HG02981 (cell line): ENCODE measurements around the gene SCN2B.
A peak's percentile ranks its signal among the peaks of the same experiment; 100 is the strongest.

ENCODE experiments used
- ATAC-seq: cut with Tn5 transposase; IDR thresholded peaks from one replicate; pipeline ENCODE4 v1.9.1; 2021; ENCODE audit warnings: mild to moderate bottlenecking, moderate library complexity; ENCODE audit not compliant: unreplicated experiment

Gene SCN2B

DNA sequence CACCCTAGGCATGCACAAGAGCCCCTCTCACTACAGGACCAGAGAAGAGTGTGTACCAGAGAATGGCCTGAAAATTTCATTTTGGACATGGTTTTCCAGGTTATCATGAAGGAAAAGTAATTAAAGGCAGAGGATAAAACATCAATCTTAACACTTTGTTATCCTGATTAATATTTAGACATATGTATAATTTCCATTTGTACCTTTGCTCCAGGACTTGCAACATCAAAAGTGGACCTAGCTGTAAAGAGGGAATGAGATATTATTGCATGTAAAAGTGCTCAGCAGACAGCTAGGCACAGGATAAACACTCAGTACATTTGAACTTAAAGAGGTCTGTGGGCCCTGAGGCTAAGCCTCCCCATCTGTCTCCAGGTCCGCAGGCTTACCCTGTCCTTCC, 21.8 kb downstream of the SCN2B start:
- ATAC-seq, result no peak

DNA sequence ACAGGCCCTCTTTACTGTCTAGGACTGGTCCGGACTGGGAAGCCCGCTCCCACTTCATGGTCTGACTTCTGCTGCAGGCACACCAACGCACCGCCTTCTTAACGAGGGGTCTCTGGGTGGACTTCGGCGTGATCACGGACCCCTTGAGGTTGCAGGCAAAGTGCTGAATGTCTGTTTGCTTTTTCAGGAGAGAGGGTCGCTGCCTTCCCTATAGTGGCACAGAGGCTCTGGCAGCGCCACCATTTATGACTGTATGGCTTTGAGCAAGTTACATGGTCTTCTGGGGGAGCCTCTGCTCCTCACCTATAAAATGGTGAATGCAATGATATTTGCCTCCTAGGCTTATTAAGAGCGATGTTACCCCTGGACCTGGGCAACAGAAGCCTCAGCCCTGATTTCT, 22.5 kb downstream of the SCN2B start:
- no peak for ATAC-seq

DNA sequence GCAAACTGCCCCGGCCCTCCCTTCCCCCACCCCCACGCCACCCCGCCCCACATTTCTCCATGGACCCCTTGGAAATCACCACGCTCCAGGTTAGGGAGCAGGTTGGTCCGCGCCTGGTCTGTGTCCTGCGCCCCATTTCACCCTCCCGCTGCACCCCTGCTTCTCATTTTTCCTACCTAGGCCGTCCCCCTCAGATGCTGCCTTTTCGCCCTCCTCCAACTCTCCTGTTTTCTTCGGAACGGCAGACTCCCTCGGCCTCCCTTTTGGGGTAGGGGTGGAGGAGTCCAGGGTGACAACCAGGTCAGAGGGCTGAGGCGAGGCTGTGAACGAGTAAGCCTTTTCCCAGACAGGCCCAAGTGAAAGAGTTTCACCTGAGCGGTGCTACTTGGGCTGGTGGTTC, 22.9 kb downstream of the SCN2B start:
- ATAC-seq, result no peak

DNA sequence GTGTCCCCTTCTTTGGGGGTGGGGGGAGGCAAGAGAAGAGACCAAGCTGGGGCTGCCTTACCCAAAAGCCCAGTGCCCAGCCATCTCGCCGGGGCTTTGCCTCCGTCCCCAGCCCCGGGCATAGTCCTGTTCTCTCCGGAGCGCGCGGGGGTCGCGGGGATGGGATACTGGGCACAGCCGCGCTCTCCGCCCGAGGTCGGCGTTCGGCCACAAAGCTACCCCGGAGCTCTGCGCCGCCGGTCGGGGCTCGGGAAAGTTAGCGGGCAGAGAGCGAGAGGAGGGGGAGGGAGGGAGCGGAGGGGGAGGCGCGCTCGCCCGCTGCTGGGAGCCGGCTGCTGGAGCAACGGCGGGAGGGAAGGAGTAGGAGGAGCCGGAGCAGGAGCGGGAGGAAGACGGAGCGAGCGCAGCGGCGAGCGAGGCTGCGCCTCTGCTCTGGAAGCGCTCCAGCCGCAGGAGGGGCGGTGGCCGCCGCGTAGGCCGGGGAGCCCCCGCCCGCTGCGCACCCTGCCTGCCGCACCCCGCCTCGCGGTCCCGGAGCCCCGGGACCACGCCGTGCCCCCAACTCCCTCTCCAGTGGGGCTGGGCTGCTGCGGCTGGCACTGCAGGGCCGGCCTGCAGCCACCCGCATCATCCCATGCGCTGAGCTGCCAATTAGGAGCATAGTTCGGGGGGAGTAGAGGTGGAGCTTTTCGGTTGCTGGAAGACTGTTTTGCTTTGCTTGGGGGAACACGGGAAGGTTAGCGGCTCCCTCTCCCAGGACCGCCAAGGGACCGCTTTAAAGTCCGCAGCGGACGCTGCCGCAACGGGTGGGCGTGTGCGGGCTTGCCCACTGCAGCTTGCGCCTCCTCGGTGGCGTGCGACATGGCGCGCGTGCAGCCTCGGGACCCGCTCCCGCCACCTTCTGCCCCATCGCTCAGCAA, 23.6 kb downstream of the SCN2B start, which contains the start of gene SCN4B:
TSS of gene SCN4B (minus strand) at position 272 of the 920 bp plus-strand sequence. CDS start at position 122, 150 bp downstream.
- no peak for ATAC-seq

DNA sequence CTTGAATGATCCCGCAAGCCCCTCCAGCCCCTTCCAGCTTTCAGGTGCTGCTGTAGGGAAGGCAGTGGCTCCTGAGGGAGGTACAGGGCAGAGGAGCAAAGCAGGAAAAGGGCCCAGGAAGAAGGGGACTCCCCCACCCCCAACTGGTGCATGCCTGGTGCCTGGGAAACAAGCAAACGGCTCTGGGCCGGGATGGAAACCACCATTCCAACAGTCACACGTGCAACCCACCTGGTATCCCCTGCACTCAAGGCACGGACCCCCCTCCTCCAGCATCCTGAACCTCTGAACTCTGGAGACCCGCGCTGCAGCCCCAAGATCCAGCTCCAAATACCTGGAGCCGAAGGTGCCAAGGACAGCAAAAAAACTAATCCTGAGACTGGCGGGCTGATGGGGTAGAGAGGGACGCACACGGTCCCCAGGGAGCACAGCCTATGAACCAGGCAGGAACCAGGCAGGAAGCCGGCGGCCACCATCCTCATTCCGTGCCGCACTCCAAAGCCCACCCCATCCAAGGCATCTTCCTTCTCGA, 24.4 kb downstream of the SCN2B start:
- no peak for ATAC-seq

DNA sequence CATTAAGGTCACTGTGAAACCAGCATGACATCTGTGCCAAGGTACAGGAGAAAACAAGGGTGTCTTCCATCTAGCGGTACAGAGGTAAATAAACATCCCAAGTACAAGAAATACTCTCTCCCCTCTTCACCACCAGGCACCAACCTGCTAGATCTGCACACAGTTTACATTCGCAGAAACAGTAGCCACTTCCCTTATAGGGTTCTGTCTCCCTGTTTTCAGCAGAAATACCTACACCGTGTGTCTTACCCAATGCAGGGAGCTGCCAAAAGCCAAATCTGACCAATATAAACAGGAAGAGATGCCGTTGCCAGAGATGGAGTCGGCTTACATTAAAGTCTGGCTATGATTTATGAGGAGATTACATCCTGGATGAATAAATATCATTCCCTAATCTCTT, 25.0 kb downstream of the SCN2B start:
- ATAC-seq, result no peak

DNA sequence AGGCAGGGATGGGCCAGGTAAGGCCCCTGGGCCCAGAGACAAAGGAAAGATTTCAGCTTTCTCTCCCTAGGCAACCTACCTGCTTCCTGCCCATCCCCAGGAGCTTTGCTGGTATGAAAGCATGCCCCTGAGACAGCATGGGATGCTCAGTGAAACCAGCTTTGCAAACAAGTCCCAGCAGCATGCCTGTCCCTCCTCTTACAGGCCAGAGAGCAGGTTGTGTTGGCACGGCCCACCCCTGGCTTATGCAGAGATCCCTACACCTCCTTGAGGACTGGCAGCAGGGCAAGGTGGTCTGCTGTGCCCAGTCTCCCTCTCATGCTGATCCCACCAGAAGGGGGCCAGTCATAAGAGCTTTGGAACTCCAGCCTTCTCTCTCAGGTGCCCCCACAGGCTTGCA, 26.9 kb downstream of the SCN2B start:
- no peak for ATAC-seq

DNA sequence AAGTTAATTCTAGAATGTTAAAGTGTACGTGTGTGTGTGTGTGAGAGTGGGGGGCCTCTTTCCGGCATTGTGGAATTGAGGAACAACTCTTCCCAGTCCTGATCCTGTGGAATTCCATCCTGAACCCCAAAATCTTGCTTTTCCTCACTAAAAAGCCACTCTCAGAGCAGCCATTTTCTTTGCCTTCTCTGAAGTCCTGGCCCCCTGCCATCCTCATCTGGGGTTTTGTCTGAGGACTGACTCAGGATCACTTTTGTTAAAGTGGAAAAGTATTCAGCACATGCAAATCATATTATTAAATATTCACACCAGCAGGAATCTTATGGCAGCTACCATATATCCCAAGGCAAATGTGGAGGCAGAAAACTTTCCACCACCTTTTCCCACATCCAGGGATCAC, 27.6 kb downstream of the SCN2B start:
- ATAC-seq, result no peak

DNA sequence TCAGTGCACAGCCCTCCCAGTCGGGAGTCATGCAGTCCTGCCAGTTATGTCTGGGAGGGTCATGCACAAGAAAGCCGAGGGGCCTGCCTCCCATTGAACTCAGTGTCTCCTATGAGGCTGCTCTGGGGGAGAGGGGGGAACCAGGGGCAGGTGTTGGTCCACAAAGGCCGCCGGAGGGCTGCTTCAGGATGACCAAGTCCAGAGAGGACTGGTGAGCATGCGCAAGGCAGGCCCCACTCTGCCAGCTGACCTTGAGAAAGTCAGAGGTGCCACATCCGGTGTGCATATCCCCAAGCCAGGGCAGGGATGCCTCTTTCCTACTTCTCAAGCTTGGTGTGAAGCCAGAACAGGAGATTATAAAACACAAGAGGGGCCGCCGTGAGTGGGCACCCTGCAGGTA, 28.2 kb downstream of the SCN2B start:
- no peak for ATAC-seq

DNA sequence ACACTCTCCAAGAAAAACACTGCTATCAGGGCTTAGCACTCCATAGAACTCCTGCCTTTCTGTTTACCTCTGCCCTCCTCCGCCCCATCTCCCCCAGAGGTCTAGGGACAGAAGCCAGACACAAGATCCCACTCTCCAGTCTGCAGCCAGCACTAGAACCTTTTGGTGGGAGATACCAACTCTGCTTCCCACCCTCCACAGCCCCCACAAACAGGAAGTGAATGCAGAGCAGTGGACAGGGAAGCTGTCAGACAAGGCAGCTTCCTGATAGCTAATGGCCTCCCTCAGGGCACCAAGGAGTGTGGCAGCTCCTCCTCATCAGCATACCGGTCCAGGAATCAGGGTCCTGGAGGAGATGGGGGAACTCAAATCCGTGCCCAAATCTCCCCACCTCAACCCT, 28.9 kb downstream of the SCN2B start:
- ATAC-seq, result no peak

DNA sequence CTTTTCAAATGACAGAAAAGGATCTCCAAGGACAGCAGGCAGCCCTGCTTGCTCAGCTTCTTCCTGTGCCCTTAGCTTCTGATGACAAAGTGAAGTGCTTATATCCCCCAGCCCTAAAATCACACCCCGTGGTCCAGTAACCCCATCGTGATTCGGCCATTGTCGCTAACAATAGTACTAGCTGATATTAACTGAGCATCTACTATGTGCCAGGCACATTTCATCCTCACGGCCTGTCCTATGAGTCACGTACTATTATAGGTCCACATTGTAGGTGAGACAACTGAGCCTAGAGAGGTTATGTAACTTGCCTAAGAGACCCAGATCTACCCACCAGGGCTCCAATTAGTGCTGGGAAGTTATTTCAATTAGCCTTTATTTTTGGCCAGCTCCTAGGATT, 29.9 kb downstream of the SCN2B start:
- ATAC-seq, result no peak

DNA sequence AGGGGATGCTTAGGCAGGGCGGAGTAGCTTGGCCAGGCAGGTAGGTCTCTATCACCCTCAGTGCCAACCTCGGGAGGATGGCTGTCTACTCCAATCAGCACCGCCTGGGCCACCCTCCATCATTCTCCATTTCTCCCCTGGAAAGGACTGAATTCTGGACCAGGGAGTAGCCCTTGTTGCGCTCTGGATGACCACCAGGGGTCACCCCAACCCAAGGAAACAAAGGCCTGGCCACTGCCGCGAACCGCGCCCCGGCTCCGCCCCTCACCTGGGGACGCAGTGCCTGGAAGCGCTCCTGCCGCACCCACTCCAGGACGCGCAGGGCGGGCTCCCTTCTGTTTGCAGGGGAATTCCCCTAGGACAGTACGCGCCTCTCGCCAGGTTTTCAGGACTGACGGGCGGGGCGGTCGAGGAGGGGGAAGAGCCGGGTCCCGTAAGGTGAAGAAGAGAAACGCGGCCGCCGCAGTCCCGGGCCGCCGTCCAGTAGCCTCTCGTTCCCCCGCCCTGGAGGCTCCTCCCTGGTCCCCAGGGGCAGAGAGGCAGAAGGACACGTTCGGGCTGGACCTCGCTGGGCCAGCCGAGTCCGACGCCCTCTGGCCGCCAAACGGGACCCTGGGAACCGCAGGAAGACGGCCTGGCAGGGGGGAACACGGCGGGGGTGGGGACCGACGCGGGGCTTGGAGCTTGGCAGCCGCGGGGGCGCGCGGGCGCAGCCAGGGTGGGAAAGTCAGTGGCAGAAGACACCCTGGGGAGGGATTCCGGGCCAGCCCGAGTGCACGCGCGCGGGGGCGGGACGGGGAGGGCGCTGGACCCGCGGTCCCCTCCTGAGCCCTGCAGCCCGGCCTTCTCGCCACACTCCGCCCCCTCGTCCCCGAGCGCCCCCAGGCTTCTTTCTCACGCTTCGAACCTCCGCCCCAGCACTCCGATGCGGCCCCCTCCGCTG, 30.9 kb downstream of the SCN2B start:
- peak; percentile 93 for ATAC-seq

DNA sequence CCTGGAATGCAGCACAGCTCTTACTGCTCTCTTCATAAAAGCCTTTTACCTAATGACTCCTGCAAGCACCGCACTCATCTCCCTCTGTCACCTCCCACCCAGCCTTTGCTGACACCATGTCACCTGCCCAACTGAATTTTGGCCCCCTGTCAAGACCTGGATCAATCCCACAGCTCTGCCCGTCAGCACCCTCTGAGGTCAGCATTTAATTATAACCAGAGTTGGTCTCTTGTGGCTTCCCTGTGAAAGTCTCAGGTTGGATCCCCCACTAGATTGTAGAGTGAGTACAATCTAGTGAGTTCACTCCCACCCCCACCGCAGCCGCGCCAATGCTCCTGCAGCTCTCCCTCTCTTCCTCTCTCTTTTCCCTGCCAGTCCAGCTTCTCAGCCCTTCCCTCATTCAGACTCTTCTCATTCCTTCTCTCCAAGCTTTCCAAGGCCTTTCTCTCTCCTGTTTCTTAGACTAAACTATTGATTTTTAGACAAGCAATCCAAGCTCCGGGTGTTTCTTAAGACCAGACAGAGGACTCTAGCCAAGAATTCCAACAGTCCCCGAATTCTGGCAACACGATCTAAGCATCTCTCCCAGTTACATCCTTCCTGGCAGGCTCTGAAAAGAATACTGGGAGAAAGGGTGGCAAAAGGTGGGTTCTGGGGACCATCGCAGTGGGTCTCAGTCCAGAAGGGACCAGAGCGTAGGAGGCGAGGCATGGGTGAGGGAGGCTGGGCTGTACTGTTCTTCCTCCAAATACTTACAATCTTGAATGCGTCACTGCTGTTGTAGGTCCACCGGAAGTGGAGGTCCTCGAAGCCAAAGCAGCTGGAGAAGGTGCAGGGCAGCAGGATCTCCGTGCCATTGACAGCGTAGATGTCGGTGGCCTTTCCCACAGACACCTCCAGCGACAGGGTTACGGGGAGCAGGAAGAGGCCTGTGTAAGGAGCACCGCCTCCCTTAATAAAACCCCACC, 31.9 kb downstream of the SCN2B start:
- no peak for ATAC-seq

DNA sequence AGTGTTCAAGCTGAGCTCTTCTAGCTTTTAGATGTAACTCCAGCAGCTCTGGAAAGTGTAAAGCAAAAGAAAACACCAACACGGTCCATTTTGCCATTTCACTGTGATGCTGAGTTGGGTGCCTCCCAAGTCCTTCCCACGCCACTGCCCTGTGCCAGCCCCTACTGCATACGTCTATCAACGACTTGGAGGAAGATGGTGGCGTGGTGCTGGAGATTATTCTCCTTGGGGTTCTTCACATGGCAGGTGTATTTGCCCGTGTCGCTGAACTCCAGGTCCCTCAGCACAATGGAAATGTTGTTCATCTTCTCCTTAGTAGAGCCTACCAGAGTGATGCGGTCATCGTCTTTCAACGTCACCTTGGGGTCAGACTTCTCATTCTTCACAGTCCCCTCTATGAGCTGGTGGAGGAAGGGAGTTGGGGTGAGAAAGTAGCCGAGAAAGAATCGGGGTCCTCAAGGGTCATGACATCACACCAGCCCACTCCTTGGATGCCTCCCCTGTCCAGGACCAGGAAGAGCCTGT, 32.7 kb downstream of the SCN2B start:
- no peak for ATAC-seq

DNA sequence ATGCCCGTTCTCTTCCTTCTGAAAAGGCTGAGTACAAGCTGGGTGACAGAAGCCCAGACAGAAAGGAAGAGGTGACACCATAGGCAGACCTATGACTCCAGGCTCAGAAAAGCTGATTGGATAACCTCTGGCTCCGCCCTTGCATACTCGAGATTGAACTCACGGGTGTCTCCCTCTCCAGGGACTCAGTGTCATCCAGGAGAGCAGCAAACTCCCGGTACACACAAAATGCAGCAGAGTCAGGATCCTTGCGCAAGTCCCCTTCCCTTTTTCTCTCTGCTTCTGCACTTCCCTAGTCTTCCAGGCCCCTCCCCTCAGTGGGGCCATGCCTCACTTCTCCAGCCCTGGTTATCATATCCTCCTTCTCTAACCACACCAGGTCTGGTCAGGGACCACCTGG, 33.6 kb downstream of the SCN2B start:
- ATAC-seq, result no peak

DNA sequence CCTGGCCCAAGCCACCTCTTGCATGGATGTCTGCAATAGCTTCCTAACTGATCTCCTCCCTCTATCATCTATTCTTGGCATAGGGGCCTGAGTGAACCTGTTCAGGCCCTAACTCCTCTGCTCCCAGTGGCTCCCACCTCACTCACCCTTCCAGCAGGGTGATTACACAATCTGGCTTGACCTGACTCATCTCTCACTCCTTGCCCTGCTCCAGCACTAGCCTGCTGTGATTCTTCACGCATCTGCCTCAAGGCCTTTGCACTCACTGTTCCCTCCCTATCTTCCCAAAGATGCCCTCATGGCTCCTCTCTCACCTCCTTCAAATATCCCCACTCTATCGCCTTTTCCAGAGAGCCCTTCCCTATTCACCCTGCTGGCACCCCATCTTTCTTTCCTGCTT, 34.4 kb downstream of the SCN2B start:
- ATAC-seq, result no peak

DNA sequence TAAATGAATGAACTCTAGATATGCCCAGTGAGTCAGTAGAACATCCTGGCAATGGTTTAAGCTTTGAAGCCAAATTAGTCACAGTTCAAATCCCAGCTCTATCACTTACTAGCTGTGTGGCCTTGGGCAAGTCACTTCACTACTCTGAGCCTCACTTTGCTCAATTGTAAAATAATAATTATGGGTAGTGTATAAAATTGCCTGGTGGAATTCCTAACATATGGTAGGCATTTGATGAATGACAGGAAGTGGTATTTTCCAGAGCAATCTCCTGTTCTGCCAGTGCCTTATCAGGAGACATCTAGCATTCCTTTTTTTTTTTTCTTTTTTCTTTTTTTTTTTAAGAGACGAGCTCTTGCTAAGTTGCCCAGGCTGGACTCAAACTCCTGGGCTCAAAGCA, 36.9 kb downstream of the SCN2B start:
- ATAC-seq, result no peak

DNA sequence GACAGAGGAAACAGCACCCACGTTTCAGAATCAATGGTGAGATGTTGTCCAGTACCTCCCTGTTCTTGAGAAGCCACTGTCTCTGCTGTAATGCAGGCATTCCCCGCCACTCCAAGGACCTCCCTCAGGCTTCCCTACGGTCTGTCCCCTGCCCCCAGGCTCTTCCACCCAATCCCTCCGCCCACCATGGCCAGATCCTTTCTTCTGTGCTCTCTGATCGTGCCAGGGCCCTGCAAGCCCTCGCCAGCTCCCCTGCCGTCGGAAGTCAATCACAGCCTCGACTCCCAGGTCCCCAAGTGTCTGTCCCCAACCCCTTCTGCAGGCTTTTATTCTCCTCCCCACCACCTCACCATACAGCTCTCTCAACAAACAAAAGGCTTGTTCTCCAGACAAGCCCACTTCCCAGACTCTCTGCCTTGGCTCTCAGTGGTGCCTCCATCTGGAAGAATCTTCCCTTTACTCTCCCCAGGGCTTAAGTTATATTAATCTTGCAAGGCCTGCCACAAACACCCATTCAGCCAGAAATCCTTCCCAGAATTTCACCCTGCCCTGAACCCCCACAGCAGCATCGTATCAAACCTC, 37.5 kb downstream of the SCN2B start:
- ATAC-seq, result no peak

DNA sequence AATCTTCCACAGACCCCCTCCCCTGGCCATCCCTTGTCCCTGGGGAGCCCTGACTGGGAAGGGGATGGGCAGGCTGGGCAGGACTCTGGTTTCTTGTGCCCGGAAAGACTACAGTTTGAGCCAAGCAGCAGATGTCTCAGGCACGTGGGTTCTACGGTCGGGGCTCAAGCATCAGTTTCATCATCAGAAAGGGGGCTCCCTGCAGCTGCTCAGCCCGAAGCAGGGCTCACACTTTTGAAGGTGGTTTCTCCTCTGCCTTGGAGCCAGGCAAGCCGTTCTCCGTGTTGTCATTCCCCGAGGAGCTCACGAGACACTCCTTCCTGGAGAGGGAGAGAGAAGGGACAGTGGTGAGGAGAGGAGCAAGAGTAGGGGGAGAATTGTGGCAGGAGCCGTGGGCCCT, 39.6 kb downstream of the SCN2B start:
- ATAC-seq, result no peak

DNA sequence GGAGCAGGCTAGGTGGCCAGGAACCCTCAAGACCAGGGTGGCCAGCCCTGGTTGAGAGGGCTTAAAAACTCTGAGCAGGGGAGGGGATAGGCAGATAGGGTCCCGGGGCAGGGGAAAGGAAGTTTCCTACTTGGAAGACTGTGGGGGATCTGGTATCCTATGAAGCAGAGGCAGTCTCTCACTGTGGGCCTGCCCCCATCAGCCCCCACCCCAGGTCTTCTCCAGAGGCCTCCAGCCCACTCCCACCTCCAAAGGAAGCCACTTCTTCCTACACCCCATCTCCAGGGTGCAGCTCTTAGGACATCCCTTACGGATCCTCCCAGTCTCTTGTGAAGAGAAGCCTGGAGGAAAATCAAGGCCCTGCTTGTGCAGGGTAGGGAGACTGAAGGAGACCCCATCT, 40.1 kb downstream of the SCN2B start:
- ATAC-seq, result no peak
